HPDE6-E6E7 (cell line): ENCODE measurements around the gene MDH1B.
"Not testable (repeated sequence)": the region's sequence is repeated elsewhere in the genome, so short reads cannot be mapped to it uniquely, and the experiment has no call there.

Source experiments
- DNase-seq: peaks from one replicate; pipeline ENCODE4 v3.0.0; 2011; ENCODE audit warnings: missing footprints; ENCODE audit errors: extremely low spot score

Gene MDH1B

DNA sequence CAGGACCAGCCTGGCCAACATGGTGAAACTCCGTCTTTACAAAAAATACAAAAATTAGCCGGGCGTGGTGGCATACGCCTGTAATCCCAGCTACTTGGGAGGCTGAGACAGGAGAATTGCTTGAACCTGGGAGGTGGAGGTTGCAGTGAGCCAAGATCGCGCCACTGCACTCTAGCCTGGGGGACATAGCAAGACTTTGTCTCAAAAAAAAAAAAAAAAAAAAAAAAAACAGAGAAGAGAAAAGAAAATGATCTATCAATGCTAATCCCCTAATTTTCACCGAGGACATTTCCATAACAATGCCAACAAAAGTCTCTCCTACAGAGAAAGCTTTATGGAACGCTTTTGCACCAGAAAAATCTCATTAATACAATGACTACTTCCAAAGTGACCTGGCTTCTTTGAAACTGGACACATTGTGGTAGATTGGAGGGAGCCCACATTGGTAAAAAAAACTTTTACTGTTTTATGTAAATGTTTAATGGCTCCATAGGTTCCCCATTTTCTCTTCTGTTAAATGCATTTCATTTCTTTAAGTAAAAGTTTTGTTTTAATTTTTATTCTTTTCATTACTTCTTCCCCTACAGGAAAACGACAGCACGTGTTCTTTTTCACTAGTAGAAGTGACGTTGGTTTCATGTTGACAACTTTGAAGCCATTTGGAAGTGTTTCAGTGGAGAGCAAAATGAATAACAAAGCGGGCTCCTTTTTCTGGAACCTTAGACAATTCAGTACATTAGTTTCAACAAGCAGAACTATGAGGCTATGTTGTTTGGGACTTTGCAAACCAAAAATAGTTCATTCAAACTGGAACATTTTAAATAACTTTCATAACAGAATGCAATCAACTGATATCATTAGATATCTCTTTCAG is 1.2 kb upstream of the MDH1B start:
- no peak for DNase-seq

DNA sequence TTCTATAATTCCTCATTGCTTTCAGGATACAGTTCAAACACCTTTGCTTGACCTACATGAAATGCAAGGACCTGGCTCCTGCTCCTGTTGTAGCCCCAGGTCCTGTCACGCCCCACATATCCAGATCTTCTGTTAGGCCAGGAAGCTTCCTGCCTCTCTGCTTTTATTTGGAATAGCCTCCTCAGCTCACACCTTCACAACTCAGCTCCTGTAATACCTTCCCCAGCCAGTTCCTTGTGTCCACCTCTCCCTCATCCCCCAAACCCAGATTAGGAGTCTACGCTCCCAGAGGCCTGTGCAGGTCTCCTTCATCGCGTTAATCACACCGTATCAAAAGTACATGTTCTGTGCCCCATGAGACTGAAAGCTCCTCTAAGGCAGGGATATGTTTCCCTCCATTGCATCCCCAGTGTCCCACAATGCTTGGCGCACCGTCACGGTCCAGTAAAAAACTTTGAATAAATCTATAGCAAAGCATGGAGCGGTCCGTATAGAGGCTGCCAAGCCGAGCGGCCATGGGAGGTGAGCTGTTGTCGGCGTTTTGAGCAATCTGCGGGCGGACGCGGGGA is 371 bp downstream of the MDH1B start:
- DNase-seq, result no peak

- DNase-seq, result no peak
Observed at GRCh38 chr2:206756816-206757215, 8.3 kb downstream of the MDH1B start.

DNA sequence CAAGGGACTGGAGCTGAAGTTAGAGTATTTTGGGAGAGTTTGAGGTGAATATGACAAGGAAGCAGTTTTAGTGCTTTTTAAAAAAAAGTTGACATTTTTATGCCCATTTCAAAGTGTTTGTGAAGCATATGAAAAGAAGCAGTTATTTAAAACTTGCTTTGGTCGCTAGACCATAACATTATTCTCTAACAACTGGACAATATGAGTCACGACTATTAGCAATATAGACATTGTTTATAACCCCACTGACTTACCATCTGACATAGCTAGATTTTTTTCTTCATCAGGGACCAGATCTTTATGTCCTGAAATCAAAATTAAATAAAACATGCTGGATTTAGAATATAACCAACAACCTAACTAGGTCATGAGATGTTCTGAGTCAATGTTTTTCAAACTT is 24.3 kb downstream of the MDH1B start:
- no peak for DNase-seq

DNA sequence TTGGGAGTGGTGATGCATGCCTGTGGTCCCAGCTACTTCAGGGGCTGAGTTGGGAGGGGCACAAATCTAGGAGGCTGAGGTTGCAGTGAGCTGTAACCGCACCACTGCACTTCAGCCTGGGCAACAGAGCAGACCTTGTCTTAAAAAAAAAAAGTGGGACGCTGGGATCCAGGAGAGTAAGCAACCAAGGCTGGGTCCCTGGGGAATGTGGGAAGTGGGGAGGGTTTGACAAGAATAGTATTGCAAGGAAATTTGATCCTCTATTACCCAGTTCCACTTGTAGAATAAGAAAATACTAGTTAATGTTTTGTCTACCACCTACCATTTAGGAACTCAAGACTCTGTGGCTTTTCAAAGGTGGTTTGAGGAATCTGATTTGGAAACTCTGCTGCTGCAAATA is 25.9 kb downstream of the MDH1B start:
- no peak for DNase-seq

- DNase-seq, result no peak
Observed at GRCh38 chr2:206736935-206737334, 28.2 kb downstream of the MDH1B start.

DNA sequence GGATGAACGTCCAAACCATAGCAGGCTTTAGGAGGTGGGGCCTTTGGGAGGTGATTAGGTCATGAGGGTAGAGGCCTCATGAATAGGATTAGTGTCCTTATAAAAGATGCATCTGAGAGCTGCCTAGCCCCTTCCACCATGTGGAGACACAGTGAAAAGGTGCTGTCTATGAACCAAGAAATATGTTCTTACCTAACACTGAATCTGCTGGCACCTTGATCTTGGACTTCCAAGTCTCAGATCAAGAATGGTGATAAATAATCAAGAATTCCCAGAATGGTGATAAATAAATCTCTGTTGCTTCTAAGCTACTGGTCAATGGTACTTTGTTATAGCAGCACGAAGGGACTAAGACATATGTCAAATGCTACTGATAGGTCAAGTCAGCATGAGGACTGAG is 31.8 kb downstream of the MDH1B start:
- no peak for DNase-seq

GRCh38 chr2:206728277-206729199 is 36.6 kb downstream of the MDH1B start:
- DNase-seq, result peak; percentile 14

GRCh38 chr2:206727287-206727686 is 37.8 kb downstream of the MDH1B start:
- DNase-seq, result no peak

DNA sequence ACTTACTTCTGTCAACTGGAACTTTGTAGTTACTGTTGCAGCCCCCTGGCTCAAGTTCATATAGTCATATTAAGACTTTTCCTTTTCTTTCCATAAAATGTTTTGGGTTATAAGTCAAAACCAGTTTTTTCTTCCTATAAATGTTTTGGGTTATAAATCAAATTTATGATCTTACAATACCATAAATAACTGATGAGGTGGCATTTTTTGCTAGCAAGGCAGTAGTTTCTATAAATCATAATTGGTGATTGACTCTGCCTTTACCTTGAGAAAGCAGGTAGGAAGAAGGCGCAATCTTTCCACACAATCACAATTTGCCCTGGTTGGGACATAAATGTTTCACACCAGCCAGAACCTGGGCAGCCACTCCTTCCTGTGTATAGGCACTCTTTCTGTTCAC is 41.8 kb downstream of the MDH1B start:
- no peak for DNase-seq

DNA sequence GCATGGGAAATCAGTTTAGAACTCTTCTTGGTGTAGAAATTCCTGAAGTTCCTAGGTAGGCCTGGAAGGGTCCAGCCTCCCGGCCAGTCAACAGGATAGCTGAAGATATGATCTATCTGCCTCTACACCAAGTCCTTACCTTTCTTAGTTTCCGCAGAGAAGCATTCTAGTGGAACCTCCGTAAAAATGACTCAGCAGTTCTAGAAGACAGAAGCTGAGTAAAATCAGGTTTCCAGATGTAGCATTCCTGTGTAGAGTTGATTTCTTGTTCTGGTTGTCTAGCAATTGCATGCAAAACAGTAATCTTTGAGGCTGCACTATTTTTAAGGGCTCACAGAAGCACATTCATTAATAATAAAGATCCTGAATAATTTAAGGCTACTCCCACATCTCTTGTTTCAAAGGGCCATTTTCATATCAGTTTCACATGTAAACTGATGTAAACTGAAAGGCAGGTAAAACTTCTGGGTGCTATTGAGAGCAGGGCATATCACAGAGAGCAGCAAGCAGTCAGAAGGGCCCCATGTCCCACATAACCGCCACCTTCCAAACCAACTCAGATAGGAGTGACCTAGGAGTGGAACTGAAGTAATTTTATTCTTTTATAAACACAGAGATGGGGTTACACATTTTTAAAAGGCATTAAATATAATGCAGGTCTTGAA is 43.7 kb downstream of the MDH1B start:
- no peak for DNase-seq

DNA sequence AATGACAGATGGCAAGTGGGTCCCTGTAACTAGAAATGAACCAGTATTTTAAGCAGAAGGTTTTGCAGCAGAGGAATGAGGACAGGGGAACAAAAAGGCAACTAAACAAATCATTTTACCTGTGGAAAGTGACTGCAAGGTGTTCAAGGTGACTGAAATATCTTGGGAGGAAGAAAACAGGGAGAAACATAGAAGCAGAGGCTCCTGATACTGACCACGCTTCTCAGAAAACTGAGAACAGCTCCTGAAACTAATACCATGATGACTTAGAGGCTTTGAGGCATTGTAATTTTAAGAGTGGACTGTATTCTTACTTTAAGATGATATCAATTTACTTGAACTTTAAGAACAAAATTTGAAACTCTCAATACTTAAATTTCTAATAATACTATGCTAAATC is 46.8 kb downstream of the MDH1B start, which contains the start of gene DYTN:
TSS of gene DYTN (minus strand) at position 101 of the 400 bp plus-strand sequence. CDS start 117 bp downstream, outside the sequence.
- no peak for DNase-seq

DNA sequence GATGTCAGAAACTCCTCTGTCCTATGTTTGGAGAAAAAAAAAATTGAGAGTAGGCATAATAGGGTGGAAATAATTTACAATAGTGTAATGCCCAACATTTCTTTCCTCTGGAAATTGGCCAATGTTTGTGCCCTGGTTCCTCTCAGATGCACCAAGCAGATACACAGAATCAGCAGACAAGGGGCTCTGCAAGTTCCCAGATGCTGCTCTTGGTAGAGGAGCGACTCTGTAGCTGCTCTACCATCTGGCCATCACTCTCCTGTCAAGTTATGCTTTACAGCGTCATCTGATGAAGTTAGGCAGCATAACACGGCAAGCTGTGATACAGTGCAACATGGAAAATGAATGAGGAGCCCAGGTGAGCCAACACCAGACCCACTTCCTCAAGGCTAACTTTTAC is 48.5 kb downstream of the MDH1B start:
- DNase-seq, result no peak

DNA sequence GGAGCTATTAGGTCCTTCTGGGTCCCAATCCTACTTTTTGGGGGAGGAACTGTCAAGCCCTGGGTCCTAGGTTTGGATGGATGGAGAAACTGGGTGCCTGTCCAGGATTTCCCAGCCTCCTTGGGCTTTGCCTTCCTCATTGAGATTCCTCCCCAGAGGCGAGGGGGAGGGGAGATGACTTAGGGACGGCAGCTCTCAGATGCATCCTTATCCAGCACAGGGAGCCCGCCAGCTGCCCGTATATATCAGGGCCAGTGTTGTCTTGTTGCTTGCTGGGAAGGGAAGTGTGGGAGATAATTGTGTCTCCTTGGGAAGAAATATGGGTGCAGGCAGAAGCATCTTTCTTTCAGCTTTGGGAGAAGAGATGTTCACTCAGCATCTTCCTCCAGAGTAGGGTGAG is 49.9 kb downstream of the MDH1B start:
- DNase-seq, result not testable (repeated sequence)

- no peak for DNase-seq
Observed at GRCh38 chr2:206713746-206714145, 51.4 kb downstream of the MDH1B start.

DNA sequence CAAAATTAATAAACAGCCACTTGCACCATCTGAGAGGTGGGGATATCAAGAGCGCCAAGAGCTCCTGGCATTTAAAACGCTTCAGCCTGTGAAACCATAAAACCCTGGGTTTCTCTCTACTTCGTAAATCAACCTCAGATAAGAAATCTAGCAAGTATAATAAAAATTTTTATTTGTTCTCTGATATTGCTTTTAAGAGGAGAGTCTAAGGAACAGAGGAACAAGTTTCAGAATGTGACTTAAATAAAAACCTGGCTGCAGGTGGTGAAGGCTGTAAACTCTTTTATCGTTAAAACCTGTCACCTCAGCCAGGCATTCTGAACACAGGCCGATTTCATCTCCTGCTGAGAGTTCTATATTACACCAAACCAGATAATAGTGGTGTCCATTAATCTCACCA is 56.8 kb downstream of the MDH1B start:
- no peak for DNase-seq

GRCh38 chr2:206707164-206707701 is 57.9 kb downstream of the MDH1B start:
- no peak for DNase-seq

GRCh38 chr2:206701952-206702605 is 63.0 kb downstream of the MDH1B start:
- no peak for DNase-seq

DNA sequence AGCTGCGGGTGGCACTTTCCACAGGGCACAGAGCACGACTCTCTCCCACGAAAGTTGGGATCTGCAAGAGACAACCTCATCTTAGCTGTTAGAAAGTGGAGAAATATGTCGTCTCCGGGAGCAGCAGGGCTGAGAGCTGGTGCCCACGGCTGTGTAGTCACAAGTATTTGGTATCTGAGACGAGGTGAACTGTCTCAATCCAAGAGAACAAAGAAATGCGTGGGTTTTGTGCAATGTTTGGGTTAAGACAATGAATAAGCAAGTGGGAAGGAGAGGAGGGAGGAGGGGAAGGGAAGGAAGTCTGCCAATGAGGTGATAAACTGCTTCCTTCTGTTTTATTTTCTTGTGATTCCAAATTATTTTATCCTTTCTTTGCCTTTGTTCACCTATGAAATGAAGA is 65.0 kb downstream of the MDH1B start:
- no peak for DNase-seq

- DNase-seq, result no peak
Observed at GRCh38 chr2:206698811-206699210, 66.3 kb downstream of the MDH1B start.

- no peak for DNase-seq
Observed at GRCh38 chr2:206696910-206697309, 68.2 kb downstream of the MDH1B start.
